22Rv1 (cell line): Measurements from ENCODE around the gene DOC2A.

Experiments used
- ZFX ChIP-seq: fragments of 450-650 bp; IDR thresholded peaks from 2 replicates; pipeline ENCODE4 v1.6.1; 2017; ENCODE audit warnings: antibody characterized with exemption, borderline replicate concordance
- TF ChIP-seq, protein P1 (sequence below): fragments of 450-650 bp; IDR thresholded peaks from 2 replicates; pipeline ENCODE4 v1.5.1; 2017; ENCODE audit warnings: mild to moderate bottlenecking

DNA sequence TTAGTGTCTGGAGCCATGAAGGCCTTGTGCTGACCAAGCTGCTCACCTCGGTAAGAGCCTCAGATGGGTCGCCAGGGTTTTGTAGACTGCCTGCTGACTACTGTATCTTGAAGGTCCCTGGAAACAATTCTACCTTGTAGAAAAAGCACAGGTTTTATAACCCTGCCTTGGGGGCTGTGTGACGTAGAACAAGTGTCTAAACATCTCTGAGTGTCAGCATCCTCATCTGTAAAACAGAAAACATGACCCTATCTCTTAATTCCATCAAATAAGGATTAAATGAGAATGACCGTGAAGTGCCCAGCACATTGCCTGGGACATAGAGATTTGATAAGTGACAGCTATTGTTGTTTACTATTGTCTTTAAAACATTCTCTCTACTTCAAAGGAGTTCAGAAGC is 42.6 kb downstream of the DOC2A start:
- no peak for TF ChIP-seq ZFX
- TF ChIP-seq, protein P1, sequence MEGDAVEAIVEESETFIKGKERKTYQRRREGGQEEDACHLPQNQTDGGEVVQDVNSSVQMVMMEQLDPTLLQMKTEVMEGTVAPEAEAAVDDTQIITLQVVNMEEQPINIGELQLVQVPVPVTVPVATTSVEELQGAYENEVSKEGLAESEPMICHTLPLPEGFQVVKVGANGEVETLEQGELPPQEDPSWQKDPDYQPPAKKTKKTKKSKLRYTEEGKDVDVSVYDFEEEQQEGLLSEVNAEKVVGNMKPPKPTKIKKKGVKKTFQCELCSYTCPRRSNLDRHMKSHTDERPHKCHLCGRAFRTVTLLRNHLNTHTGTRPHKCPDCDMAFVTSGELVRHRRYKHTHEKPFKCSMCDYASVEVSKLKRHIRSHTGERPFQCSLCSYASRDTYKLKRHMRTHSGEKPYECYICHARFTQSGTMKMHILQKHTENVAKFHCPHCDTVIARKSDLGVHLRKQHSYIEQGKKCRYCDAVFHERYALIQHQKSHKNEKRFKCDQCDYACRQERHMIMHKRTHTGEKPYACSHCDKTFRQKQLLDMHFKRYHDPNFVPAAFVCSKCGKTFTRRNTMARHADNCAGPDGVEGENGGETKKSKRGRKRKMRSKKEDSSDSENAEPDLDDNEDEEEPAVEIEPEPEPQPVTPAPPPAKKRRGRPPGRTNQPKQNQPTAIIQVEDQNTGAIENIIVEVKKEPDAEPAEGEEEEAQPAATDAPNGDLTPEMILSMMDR, result no peak
